Left ventricle myocardium inferior (tissue), 1 donor: ENCODE measurements around the gene DAAM2. TPM values are rescaled to one million over a fixed set of nuclear protein-coding genes. Genes with fewer than 3 reads are reported as not detected.
A peak's percentile ranks its signal among the peaks of the same experiment; 100 is the strongest.

Source experiments
- DNase-seq: peaks from one replicate; pipeline ENCODE4 v3.0.0-alpha.2; 2020
- H3K27ac ChIP-seq: fragments of 200-600 bp; replicated peaks from 2 replicates; pipeline ENCODE4 v1.8.0; 2021
- H3K27me3 ChIP-seq: fragments of 200-600 bp; 2 replicates; pipeline ENCODE4 v1.8.0; 2021; ENCODE audit warnings: low read depth
- H3K36me3 ChIP-seq: fragments of 200-600 bp; 2 replicates; pipeline ENCODE4 v1.8.0; 2021
- H3K4me1 ChIP-seq: fragments of 200-600 bp; 2 replicates; pipeline ENCODE4 v1.8.0; 2021
- H3K4me3 ChIP-seq: fragments of 200-600 bp; 2 replicates; pipeline ENCODE4 v1.8.0; 2021; ENCODE audit warnings: mild to moderate bottlenecking, moderate library complexity
- H3K9me3 ChIP-seq: fragments of 200-600 bp; replicated peaks from 2 replicates; pipeline ENCODE4 v1.8.0; 2021
- CTCF ChIP-seq: fragments of 200-600 bp; IDR thresholded peaks from 2 replicates; pipeline ENCODE4 v1.8.0; 2021; ENCODE audit warnings: antibody characterized with exemption, mild to moderate bottlenecking, borderline replicate concordance
- intact Hi-C: fragments of 100-400 bp; cut with micrococcal nuclease; formaldehyde crosslinking; loops from one replicate; pipeline ENCODE4 v1.11.0; 2022
- total RNA-seq: library from RNA; stranded (reverse); fragmentation: NEBNext Ultra II Directional; extraction: Animal tissue kit (Norgen Biotek cat#: 25700); gene quantifications from one replicate; pipeline ENCODE4 v1.2.1, GENCODE V29; 2021
- donor health status: DM: no; HTN: yes; CAD: no; lungs with severe emphysema.

DAAM2 gene
- total RNA-seq, 1 donor from 2014 or later: 19.1 TPM

GRCh38 chr6:39861663-39862062 lies 69.5 kb downstream of the DAAM2 start:
- Histone ChIP-seq H3K27me3 (peaks cover 5% of the 10 kb centered on the region), H3K27ac (peak overlapping the region; percentile 50), H3K4me3 (no peak overlapping the region), H3K9me3 (no peaks in the 10 kb centered on the region), H3K4me1 (peaks cover 21% of the 10 kb centered on the region), H3K36me3 (peaks cover 23% of the 10 kb centered on the region)
- DNase-seq: no peak
- no peak for TF ChIP-seq CTCF
- intact Hi-C loops: no loop called here

- peak; percentile 67 for DNase-seq
- peak; percentile 81 for TF ChIP-seq CTCF
- Histone ChIP-seq H3K4me3 (no peak overlapping the region), H3K36me3 (peaks cover 25% of the 10 kb centered on the region), H3K27ac (no peak overlapping the region), H3K27me3 (no peaks in the 10 kb centered on the region), H3K4me1 (peaks cover 16% of the 10 kb centered on the region), H3K9me3 (no peaks in the 10 kb centered on the region)
- intact Hi-C loops: no loop called here
Measured at GRCh38 chr6:39865011-39865888, 73.1 kb downstream of the DAAM2 start.

GRCh38 chr6:39867592-39867991 lies 75.4 kb downstream of the DAAM2 start:
- Histone ChIP-seq H3K9me3 (no peaks in the 10 kb centered on the region), H3K4me3 (no peak overlapping the region), H3K36me3 (peaks cover 39% of the 10 kb centered on the region), H3K27me3 (no peaks in the 10 kb centered on the region), H3K4me1 (peaks cover 4% of the 10 kb centered on the region), H3K27ac (no peak overlapping the region)
- intact Hi-C loops: no loop called here
- no peak for DNase-seq
- TF ChIP-seq CTCF: no peak

- Histone ChIP-seq H3K27ac (no peak overlapping the region), H3K36me3 (peaks cover 62% of the 10 kb centered on the region), H3K27me3 (no peaks in the 10 kb centered on the region), H3K9me3 (no peaks in the 10 kb centered on the region), H3K4me3 (no peak overlapping the region), H3K4me1 (no peaks in the 10 kb centered on the region)
- DNase-seq: no peak
- intact Hi-C loops: no loop called here
- no peak for TF ChIP-seq CTCF
Measured at GRCh38 chr6:39870950-39871349, 78.8 kb downstream of the DAAM2 start.

- no peaks in the 10 kb centered on the region for H3K4me1 ChIP-seq
- H3K36me3 ChIP-seq: peaks cover 60% of the 10 kb centered on the region
- DNase-seq: no peak
- H3K4me3 ChIP-seq: no peak overlapping the region
- no peaks in the 10 kb centered on the region for H3K27me3 ChIP-seq
- intact Hi-C loops: no loop called here
- no peaks in the 10 kb centered on the region for H3K9me3 ChIP-seq
- TF ChIP-seq CTCF: no peak
- no peak overlapping the region for H3K27ac ChIP-seq
Measured at GRCh38 chr6:39873439-39873838, 81.3 kb downstream of the DAAM2 start.
